WERI-Rb-1 (cell line): ENCODE results near the gene SYTL5.

Experiments used
- DNase-seq: peaks from one replicate; pipeline ENCODE4 v3.0.0-alpha.2; 2020
- H3K27ac ChIP-seq: fragments of 250-450 bp; sonication (Bioruptor Pico); 2 replicates; pipeline ENCODE4 v1.5.1; 2020; ENCODE audit warnings: mild to moderate bottlenecking, moderate library complexity
- H3K27me3 ChIP-seq: fragments of 250-450 bp; sonication (Bioruptor Pico); 2 replicates; pipeline ENCODE4 v1.5.1; 2021; ENCODE audit warnings: mild to moderate bottlenecking, low read depth, moderate library complexity; ENCODE audit not compliant: insufficient read depth, severe bottlenecking
- H3K36me3 ChIP-seq: fragments of 250-450 bp; sonication (Bioruptor Pico); 2 replicates; pipeline ENCODE4 v1.5.1; 2020; ENCODE audit warnings: mild to moderate bottlenecking, moderate library complexity
- H3K4me3 ChIP-seq: 2 replicates; pipeline ENCODE4 v1.5.1; 2011; ENCODE audit warnings: low read depth, mild to moderate bottlenecking, control low read depth, low read length
- H3K9me3 ChIP-seq: fragments of 250-450 bp; sonication (Bioruptor Pico); 2 replicates; pipeline ENCODE4 v1.5.1; 2021; ENCODE audit warnings: mild to moderate bottlenecking, moderate library complexity; ENCODE audit not compliant: severe bottlenecking
- TF ChIP-seq, protein P1 (sequence below): IDR thresholded peaks from 2 replicates; pipeline ENCODE4 v1.5.1; 2011; ENCODE audit warnings: low read depth, mild to moderate bottlenecking, control low read depth, inconsistent platforms, low read length

SYTL5 gene

GRCh38 chrX:38150993-38151392 is 144.6 kb downstream of the SYTL5 start:
- Histone ChIP-seq H3K27ac (no peak overlapping the region), H3K4me3 (no peak overlapping the region), H3K9me3 (no peaks in the 10 kb centered on the region), H3K36me3 (no peaks in the 10 kb centered on the region), H3K27me3 (no peaks in the 10 kb centered on the region)
- TF ChIP-seq, protein P1, sequence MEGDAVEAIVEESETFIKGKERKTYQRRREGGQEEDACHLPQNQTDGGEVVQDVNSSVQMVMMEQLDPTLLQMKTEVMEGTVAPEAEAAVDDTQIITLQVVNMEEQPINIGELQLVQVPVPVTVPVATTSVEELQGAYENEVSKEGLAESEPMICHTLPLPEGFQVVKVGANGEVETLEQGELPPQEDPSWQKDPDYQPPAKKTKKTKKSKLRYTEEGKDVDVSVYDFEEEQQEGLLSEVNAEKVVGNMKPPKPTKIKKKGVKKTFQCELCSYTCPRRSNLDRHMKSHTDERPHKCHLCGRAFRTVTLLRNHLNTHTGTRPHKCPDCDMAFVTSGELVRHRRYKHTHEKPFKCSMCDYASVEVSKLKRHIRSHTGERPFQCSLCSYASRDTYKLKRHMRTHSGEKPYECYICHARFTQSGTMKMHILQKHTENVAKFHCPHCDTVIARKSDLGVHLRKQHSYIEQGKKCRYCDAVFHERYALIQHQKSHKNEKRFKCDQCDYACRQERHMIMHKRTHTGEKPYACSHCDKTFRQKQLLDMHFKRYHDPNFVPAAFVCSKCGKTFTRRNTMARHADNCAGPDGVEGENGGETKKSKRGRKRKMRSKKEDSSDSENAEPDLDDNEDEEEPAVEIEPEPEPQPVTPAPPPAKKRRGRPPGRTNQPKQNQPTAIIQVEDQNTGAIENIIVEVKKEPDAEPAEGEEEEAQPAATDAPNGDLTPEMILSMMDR: no peak
- DNase-seq: no peak

DNA sequence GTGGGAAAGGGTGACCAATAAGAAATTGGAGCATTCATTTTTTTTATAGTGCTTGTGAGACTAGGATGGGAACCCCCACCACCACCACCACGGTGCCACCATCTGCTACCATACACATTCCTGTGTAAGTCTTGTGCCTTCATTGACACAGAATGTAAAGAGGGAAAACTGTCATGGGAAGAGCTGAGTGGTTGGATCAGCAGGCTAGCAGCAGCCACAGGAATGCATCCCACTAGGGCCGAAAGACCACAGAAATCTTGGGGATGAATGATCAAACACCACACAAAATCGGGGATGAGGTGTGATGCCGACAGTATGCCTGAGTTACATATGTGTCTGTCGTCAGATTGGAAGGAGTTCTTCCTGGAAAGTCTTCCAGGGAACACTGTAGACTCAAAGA is 145.1 kb downstream of the SYTL5 start:
- Histone ChIP-seq H3K36me3 (no peaks in the 10 kb centered on the region), H3K9me3 (no peaks in the 10 kb centered on the region), H3K27me3 (no peaks in the 10 kb centered on the region), H3K27ac (no peak overlapping the region), H3K4me3 (no peak overlapping the region)
- TF ChIP-seq, protein P1: no peak
- DNase-seq: no peak

GRCh38 chrX:38154340-38154739 is 148.0 kb downstream of the SYTL5 start:
- TF ChIP-seq, protein P1: no peak
- Histone ChIP-seq H3K27me3 (no peaks in the 10 kb centered on the region), H3K27ac (no peak overlapping the region), H3K36me3 (no peaks in the 10 kb centered on the region), H3K9me3 (no peaks in the 10 kb centered on the region), H3K4me3 (no peak overlapping the region)
- no peak for DNase-seq

- TF ChIP-seq, protein P1: no peak
- Histone ChIP-seq H3K4me3 (no peak overlapping the region), H3K27ac (no peak overlapping the region), H3K36me3 (no peaks in the 10 kb centered on the region), H3K27me3 (peaks cover under 1% of the 10 kb centered on the region), H3K9me3 (no peaks in the 10 kb centered on the region)
- DNase-seq: no peak
Measured at GRCh38 chrX:38154818-38155217, 148.5 kb downstream of the SYTL5 start.

DNA sequence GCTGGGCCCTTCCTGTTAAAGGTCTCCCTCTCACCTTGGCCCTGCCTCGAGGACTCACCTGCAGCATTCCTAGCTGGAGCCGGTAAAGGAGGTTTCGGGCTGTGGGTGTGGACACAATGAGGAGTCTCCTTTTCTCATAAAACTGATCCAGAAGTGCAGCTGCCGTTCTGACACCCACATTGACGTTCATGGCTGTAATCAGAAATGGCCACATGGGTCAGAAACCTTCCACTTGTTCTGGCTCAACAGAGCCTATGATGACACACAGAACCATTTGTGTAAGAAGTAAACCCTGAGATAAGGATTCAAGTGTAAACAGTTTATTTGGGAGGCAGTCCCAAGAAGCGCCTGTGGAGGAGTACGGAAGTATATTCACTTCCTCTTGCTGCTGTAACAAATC is 150.5 kb downstream of the SYTL5 start:
- Histone ChIP-seq H3K36me3 (no peaks in the 10 kb centered on the region), H3K4me3 (no peak overlapping the region), H3K9me3 (no peaks in the 10 kb centered on the region), H3K27me3 (peaks cover 2% of the 10 kb centered on the region), H3K27ac (no peak overlapping the region)
- TF ChIP-seq, protein P1: no peak
- DNase-seq: no peak

- Histone ChIP-seq H3K9me3 (no peaks in the 10 kb centered on the region), H3K27ac (no peak overlapping the region), H3K36me3 (no peaks in the 10 kb centered on the region), H3K27me3 (peaks cover 2% of the 10 kb centered on the region), H3K4me3 (no peak overlapping the region)
- DNase-seq: no peak
- TF ChIP-seq, protein P1: no peak
Measured at GRCh38 chrX:38163193-38163592, 156.8 kb downstream of the SYTL5 start.
